BJ (cell line): ENCODE data around the gene PUM1. TPM values are rescaled to one million over a fixed set of nuclear protein-coding genes. Genes with fewer than 3 reads are reported as not detected.

Experiments
- CTCF ChIA-PET: fragments of 350-600 bp; formaldehyde crosslinking; extraction: SDS; loops from one replicate; lab custom pipeline; 2021; ENCODE audit warnings: antibody characterized with exemption, inconsistent platforms; lab: Yijun Ruan, JAX
- POLR2A ChIA-PET: fragments of 300-600 bp; sonication (Branson Sonifier 250); formaldehyde crosslinking; extraction: SDS; loops from one replicate; lab custom pipeline; 2021; ENCODE audit warnings: antibody characterized with exemption; lab: Charles Lee
- DNase-seq: peaks from one replicate; pipeline ENCODE4 v3.0.0-alpha.2; 2011; ENCODE audit warnings: low read depth
- H3K27me3 ChIP-seq: 2 replicates; pipeline ENCODE4 v1.6.0; 2011; ENCODE audit warnings: low read length; ENCODE audit not compliant: control insufficient read depth, insufficient read depth
- H3K36me3 ChIP-seq: 2 replicates; pipeline ENCODE4 v1.5.1; 2011; ENCODE audit warnings: low read length; ENCODE audit not compliant: control insufficient read depth, insufficient read depth
- H3K4me3 ChIP-seq: 2 replicates; pipeline ENCODE4 v1.5.1; 2011; ENCODE audit warnings: low read depth, mild to moderate bottlenecking, control low read depth, low read length
- polyA plus RNA-seq: library from polyadenylated mRNA; depleted of rRNA; stranded (reverse); fragments of >200 nt; gene quantifications from 2 replicates; pipeline ENCODE4 v1.2.3, GENCODE V29; 2011
- TF ChIP-seq, protein P1 (sequence below): IDR thresholded peaks from 2 replicates; pipeline ENCODE4 v1.5.1; 2011; ENCODE audit warnings: low read depth, mild to moderate bottlenecking, control low read depth, inconsistent platforms, low read length, moderate library complexity; ENCODE audit not compliant: insufficient read depth

The PUM1 gene
- polyA plus RNA-seq, 1 experiment, result 66.9 TPM

DNA sequence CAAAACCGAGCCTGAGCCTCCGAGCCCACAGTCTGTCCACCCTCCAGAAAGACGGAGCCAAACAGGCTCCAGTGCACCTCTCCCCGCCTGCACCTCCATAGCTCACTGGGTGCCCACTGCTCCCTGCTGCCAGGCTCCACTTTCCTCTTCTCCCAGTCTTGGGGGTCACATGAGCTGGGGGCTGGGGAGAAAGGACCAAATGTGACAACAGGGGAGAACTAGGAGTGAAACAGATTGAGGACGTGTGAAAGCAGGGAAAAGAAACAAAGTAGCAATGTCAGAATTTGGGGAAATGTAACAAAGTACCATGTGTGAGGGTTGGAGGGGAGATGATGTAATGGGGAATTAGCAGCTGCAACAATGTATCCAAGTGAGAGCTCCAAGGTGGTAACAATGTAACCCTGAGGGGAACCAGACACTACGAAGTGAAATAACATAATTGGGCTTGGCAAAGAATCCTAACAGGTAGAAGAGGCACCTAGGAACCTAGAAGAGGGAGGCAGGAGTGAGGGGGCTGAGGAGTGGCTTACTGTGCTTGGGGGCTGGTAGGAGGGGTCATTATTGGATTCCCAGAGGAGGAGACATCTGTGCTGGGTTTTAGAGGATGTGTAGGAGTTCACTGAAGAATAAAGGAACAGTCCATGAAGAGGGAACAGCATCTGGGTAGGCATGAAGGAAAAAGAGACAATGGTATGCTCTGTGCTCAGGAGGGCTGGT lies 169.4 kb downstream of the PUM1 start:
- CTCF ChIA-PET, result interaction anchor here (0.9 to 2.1 kb wide), 4 partner anchors 10 to 116 kb away, joined by 4 to 5 read pairs (median 4); no protein-coding TSS in a partner anchor
- DNase-seq, result no peak
- POLR2A ChIA-PET, result no interaction called here
- Histone ChIP-seq H3K4me3 (no peak overlapping the region), H3K27me3 (no peaks in the 10 kb centered on the region), H3K36me3 (no peaks in the 10 kb centered on the region)
- TF ChIP-seq, protein P1, sequence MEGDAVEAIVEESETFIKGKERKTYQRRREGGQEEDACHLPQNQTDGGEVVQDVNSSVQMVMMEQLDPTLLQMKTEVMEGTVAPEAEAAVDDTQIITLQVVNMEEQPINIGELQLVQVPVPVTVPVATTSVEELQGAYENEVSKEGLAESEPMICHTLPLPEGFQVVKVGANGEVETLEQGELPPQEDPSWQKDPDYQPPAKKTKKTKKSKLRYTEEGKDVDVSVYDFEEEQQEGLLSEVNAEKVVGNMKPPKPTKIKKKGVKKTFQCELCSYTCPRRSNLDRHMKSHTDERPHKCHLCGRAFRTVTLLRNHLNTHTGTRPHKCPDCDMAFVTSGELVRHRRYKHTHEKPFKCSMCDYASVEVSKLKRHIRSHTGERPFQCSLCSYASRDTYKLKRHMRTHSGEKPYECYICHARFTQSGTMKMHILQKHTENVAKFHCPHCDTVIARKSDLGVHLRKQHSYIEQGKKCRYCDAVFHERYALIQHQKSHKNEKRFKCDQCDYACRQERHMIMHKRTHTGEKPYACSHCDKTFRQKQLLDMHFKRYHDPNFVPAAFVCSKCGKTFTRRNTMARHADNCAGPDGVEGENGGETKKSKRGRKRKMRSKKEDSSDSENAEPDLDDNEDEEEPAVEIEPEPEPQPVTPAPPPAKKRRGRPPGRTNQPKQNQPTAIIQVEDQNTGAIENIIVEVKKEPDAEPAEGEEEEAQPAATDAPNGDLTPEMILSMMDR, result no peak

DNA sequence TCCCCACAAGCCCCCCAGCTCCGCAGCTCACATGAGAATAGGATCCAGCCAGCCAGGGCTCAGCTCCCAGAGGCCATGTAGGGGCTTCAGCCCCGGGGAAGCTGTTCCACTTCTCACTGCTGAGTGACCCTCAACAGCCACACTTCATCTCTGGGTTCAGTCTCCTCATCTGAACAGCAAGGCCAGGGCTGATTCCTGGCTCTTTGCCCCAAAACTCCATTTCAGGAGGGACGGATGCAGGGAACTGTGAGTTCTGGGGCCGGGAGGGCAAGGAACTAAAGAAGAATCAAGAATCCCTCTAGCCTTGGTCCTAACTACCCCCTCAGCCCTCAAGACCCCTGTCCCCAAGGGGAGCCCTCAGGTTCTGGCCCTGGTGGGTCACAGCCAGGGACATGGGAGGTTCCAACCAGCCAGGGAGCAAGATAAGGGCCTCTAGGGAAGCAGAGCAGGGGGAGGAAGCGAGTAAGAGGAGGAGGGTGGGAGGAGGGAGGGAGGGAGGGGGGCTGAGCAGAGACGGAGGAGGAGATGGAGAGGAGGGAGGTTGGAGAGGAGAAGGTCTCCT lies 170.1 kb downstream of the PUM1 start:
- ChIA-PET POLR2A (no interaction called here), CTCF (interaction anchor here (0.6 to 1.3 kb wide), 3 partner anchors 33 to 143 kb away, joined by 3 to 4 read pairs (median 4); no protein-coding TSS in a partner anchor)
- Histone ChIP-seq H3K36me3 (no peaks in the 10 kb centered on the region), H3K27me3 (no peaks in the 10 kb centered on the region), H3K4me3 (no peak overlapping the region)
- DNase-seq, result no peak
- TF ChIP-seq, protein P1, result no peak

DNA sequence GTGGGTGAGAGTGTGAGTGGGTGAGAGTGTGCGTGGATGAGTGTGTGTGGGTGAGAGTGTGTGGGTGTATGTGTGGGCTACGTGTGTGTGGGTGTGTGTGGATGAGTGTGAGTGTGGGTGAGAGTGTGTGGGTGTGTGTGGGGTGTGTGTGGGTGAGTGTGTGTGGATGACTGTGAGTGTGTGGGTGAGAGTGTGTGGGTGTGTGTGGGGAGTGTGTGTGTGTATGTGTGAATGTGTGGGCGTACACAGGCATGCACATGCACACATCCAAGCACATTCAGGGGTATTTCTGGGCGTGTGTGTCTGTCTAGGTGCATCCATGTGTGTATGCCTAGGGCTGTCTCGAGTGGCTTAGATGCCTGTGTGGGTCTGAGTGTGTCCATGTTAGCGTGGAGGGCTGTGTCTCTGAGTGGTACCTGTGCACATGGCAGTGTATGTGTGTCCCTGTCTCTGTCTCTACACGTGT lies 171.0 kb downstream of the PUM1 start:
- TF ChIP-seq, protein P1, result no peak
- Histone ChIP-seq H3K36me3 (no peaks in the 10 kb centered on the region), H3K27me3 (no peaks in the 10 kb centered on the region), H3K4me3 (no peak overlapping the region)
- POLR2A ChIA-PET, result no interaction called here
- no peak for DNase-seq
- CTCF ChIA-PET, result no interaction called here

DNA sequence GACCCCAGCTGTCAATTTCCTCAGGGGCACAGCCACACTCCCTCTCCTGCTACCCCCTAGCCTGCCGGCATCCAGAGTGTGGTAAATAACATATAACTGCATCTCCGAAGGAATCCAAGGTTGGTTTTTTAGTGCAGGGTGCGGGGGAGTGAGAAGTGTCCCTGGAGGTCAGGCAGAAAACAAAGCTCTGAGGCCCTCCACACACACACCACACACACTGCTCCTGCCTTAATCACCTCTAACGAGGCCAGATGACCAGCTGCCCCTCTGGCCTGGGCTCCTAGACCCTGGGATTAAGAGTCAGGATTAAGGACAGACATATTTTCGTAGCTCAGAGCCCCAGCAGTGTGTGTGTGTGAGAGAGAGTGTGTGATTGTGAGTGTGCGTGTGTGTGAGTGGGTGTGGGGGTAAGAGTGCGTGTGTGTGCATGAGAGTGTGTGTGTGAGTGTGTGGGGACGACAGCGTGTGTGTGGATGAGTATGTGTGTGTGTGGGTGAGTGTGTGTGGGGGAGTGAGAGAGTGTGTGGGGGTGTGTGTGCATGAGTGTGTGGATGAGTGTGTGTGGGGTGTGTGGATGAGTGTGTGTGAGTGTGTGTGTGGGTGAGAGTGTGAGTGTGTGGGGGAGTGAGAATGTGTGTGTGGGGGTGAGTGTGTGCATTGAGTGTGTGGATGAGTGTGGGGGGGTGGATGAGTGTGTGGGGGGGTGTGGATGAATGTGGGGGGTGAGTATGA lies 171.6 kb downstream of the PUM1 start:
- H3K4me3 ChIP-seq, result no peak overlapping the region
- DNase-seq, result no peak
- ChIA-PET POLR2A (no interaction called here), CTCF (interaction anchor here (0.5 kb wide), 1 partner anchor 1722 kb away, joined by 4 read pairs; no protein-coding TSS in a partner anchor)
- no peaks in the 10 kb centered on the region for H3K36me3 ChIP-seq
- TF ChIP-seq, protein P1, result no peak
- H3K27me3 ChIP-seq, result no peaks in the 10 kb centered on the region

DNA sequence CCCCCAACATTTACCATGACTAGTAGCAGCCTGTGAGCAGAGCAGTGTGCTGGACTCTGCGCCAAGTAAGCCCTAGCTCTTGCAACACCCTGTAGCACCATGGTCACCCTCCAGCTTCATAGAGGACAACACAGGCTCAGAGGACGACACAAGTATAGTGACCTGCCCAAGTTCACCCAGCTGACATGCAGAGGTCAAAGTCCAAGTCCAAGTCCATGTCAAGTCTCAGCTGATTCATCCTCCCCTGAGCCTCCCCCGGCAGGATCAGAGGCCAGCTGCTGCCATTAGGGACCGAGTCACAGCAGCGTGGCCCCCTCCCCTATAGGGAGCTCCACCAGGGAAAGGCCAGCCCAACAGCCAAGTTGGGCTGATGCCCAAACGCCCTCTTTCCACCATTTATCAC lies 172.8 kb downstream of the PUM1 start:
- DNase-seq, result no peak
- TF ChIP-seq, protein P1, result no peak
- Histone ChIP-seq H3K4me3 (no peak overlapping the region), H3K27me3 (no peaks in the 10 kb centered on the region), H3K36me3 (no peaks in the 10 kb centered on the region)
- POLR2A ChIA-PET, result no interaction called here
- CTCF ChIA-PET, result interaction anchor here (0.9 to 1.5 kb wide), 2 partner anchors 87 to 91 kb away, joined by 3 read pairs; no protein-coding TSS in a partner anchor
